Keratinocyte (primary cell): ENCODE results near the gene IFI27.

Source experiments
- EZH2 ChIP-seq: IDR thresholded peaks from one replicate; pipeline ENCODE4 v1.6.1; 2012; ENCODE audit warnings: inconsistent platforms, mild to moderate bottlenecking, low read length, moderate library complexity
- TF ChIP-seq, protein P1 (sequence below), 3 experiments: IDR thresholded peaks in 1 of 3; conservative IDR thresholded peaks in 1 of 3; optimal IDR thresholded peaks in 1 of 3; 2 replicates in 2 of 3; 3 replicates in 1 of 3; pipeline versions ENCODE3 to v1.5.1; 2011; ENCODE audit warnings: low read length in 3 of 3, mild to moderate bottlenecking in 3 of 3, moderate library complexity in 2 of 3, control low read depth in 1 of 3, inconsistent platforms in 1 of 3; ENCODE audit not compliant: insufficient read depth in 2 of 3; ENCODE audit errors: extremely low read depth in 1 of 3

DNA sequence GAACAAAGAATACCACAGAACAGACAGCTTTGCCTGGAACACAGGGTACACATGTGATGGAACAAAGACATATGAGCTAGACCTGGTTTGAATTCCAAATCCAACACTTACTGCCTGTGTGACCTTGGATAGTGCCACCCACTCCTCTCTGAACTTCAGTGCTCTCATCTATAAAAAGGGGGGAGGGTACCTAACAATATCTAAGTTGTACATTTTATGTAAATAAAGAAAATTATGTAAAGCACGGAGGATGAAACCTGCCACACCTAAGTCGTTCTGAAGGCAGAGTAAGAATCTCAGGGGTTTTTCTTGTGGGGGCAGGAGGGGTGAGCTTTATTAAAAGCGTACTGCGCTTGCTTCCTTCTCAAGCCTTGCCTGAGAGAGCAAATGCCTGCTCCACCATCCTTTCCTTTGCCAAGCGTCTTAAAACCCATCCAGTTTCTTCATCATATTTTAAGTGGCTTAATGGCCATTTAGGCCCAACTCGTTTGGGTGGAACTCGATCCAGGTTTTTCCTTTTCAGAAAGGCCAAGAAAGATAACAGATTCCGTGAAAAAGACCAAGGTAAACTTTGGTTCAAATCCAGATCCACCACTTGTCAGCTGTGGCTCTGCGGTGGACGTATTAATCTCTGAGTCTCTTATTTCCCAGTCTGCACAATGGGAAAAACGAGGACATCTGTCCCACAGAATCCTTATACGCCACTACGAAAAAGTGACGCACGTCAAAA is 30.5 kb upstream of the IFI27 start:
- TF ChIP-seq, protein P1, sequence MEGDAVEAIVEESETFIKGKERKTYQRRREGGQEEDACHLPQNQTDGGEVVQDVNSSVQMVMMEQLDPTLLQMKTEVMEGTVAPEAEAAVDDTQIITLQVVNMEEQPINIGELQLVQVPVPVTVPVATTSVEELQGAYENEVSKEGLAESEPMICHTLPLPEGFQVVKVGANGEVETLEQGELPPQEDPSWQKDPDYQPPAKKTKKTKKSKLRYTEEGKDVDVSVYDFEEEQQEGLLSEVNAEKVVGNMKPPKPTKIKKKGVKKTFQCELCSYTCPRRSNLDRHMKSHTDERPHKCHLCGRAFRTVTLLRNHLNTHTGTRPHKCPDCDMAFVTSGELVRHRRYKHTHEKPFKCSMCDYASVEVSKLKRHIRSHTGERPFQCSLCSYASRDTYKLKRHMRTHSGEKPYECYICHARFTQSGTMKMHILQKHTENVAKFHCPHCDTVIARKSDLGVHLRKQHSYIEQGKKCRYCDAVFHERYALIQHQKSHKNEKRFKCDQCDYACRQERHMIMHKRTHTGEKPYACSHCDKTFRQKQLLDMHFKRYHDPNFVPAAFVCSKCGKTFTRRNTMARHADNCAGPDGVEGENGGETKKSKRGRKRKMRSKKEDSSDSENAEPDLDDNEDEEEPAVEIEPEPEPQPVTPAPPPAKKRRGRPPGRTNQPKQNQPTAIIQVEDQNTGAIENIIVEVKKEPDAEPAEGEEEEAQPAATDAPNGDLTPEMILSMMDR (optimal IDR thresholded peaks at IDR 0.05 in 1 of 3, IDR thresholded peaks at IDR 0.05 in 1 of 3, conservative IDR thresholded peaks at IDR 0.05 in 1 of 3; ENCODE audit: extremely low read depth in 1 of 3, insufficient read depth in 2 of 3, low read length in 3 of 3), result no peak
- TF ChIP-seq EZH2, result no peak
